K562 (cell line): Measurements from ENCODE around the gene ADGRE3. TPM values are rescaled to one million over a fixed set of nuclear protein-coding genes. Genes with fewer than 3 reads are reported as not detected.
A peak's percentile ranks its signal among the peaks of the same experiment; 100 is the strongest.

Experiments used
- ATAC-seq: fragments of 200-7000 bp; cut with Tn5 transposase; 3 replicates; pipeline ENCODE4 v1.9.1; 2020; ENCODE audit warnings: moderate library complexity
- BruUV-seq: library from RNA; stranded (reverse); fragments of 400-500 nt; replicated peaks from 2 replicates; lab custom pipeline; 2021; lab: Mats Ljungman, UMichigan
- CTCF ChIA-PET: fragments of 300-600 bp; formaldehyde crosslinking; extraction: SDS; loops from one replicate; lab custom pipeline; 2021; ENCODE audit warnings: low intra/inter-chr PET ratio; lab: Yijun Ruan, JAX
- POLR2A ChIA-PET: fragments of 300-600, 350-650 bp; sonication (Branson Sonifier 250); formaldehyde crosslinking; extraction: SDS; loops from one replicate; lab custom pipeline; 2021; ENCODE audit warnings: antibody characterized with exemption, inconsistent platforms; lab: Yijun Ruan, JAX
- DNase-seq, 4 experiments: peaks; one replicate each; pipeline versions ENCODE4 v3.0.0 to v3.0.0-alpha.2; 2011 to 2018; ENCODE audit warnings: low spot score in 3 of 4, mixed read lengths in 3 of 4; ENCODE audit errors: extremely low read depth in 1 of 4
- FAIRE-seq: peaks from 2 replicates; lab custom pipeline; 2011; peaks lifted over from hg19 to GRCh38; lab: Jason Lieb, UNC
- H2AFZ ChIP-seq: 2 replicates; pipeline ENCODE4 v1.6.0; 2011; ENCODE audit warnings: low read depth, low read length, control low read depth, inconsistent platforms
- H3K27ac ChIP-seq: fragments of 200-600 bp; 3 replicates; pipeline ENCODE4 v1.8.0; 2011; ENCODE audit warnings: low read depth, mild to moderate bottlenecking, control low read depth, inconsistent platforms, low read length, moderate library complexity, mixed read lengths; ENCODE audit errors: extremely low read depth
- H3K27me3 ChIP-seq, 2 experiments: fragments of 300-600 bp in 1 of 2; 2 replicates in 1 of 2; 3 replicates in 1 of 2; pipeline versions ENCODE4 v1.6.0 to v1.8.0; 2011; ENCODE audit warnings: inconsistent platforms in 2 of 2, low read length in 2 of 2, mild to moderate bottlenecking in 1 of 2, mixed read lengths in 1 of 2, moderate library complexity in 1 of 2; ENCODE audit not compliant: control insufficient read depth in 2 of 2, insufficient read depth in 2 of 2
- H3K36me3 ChIP-seq: fragments of 300-600 bp; 3 replicates; pipeline ENCODE4 v1.8.0; 2011; ENCODE audit warnings: mild to moderate bottlenecking, low read length, inconsistent platforms; ENCODE audit not compliant: control insufficient read depth, insufficient read depth
- H3K4me1 ChIP-seq, 2 experiments: fragments of 200-600 bp in 1 of 2; replicated peaks in 1 of 2; 2 replicates in 1 of 2; 3 replicates in 1 of 2; pipeline versions ENCODE4 v1.5.1 to v1.8.0; 2011; ENCODE audit warnings: inconsistent platforms in 2 of 2, low read length in 2 of 2, mild to moderate bottlenecking in 1 of 2, mixed read lengths in 1 of 2, moderate library complexity in 1 of 2; ENCODE audit not compliant: control insufficient read depth in 2 of 2, insufficient read depth in 2 of 2
- H3K4me2 ChIP-seq: 2 replicates; pipeline ENCODE4 v1.6.1; 2011; ENCODE audit warnings: low read length, control low read depth, inconsistent platforms, mixed read lengths; ENCODE audit not compliant: insufficient read depth
- H3K4me3 ChIP-seq: fragments of 200-600 bp; sonication (generic), shearing (Covaris generic); 2 replicates; pipeline ENCODE4 v1.5.1; 2016; ENCODE audit warnings: control low read depth, inconsistent platforms
- H3K79me2 ChIP-seq: fragments of 200-600 bp; 3 replicates; pipeline ENCODE4 v1.8.0; 2011; ENCODE audit warnings: low read length, inconsistent platforms; ENCODE audit not compliant: control insufficient read depth, insufficient read depth
- H3K9ac ChIP-seq, 2 experiments: 2 replicates each; pipeline versions ENCODE4 v1.6.0 to v1.6.1; 2011; ENCODE audit warnings: low read depth in 2 of 2, low read length in 2 of 2, control low read depth in 1 of 2, inconsistent platforms in 1 of 2, mild to moderate bottlenecking in 1 of 2, mixed read lengths in 1 of 2; ENCODE audit not compliant: insufficient read depth in 1 of 2
- H3K9me1 ChIP-seq: one replicate; pipeline ENCODE4 v1.6.0; 2011; ENCODE audit warnings: inconsistent platforms, mild to moderate bottlenecking, low read length, moderate library complexity; ENCODE audit not compliant: control insufficient read depth, insufficient read depth
- H3K9me3 ChIP-seq: replicated peaks from 2 replicates; pipeline ENCODE4 v1.5.1; 2011; ENCODE audit warnings: low read depth, low read length, inconsistent platforms; ENCODE audit not compliant: control insufficient read depth, insufficient read depth
- H4K20me1 ChIP-seq: replicated peaks from 2 replicates; pipeline ENCODE4 v1.6.1; 2011; ENCODE audit warnings: low read length, inconsistent platforms, mixed read lengths; ENCODE audit not compliant: control insufficient read depth, insufficient read depth
- BCOR ChIP-seq: fragments of 450-650 bp; IDR thresholded peaks from 2 replicates; pipeline ENCODE4 v1.6.1; 2016
- CC2D1A ChIP-seq: fragments of 450-650 bp; IDR thresholded peaks from 2 replicates; pipeline ENCODE4 v1.6.1; 2017; ENCODE audit warnings: mild to moderate bottlenecking
- CEBPG ChIP-seq, 3 experiments: fragments of 200-800 bp in 1 of 3; sonication (Bioruptor generic) in 1 of 3; sonication (generic) in 1 of 3; formaldehyde crosslinking in 1 of 3; IDR thresholded peaks in 2 of 3; conservative IDR thresholded peaks in 1 of 3; 2 replicates each; pipeline versions ENCODE4 v1.6.1 to v1.8.0; 2016 to 2022; ENCODE audit warnings: missing compliant biosample characterization in 2 of 3, missing genetic modification characterization in 2 of 3, mild to moderate bottlenecking in 1 of 3, missing genetic modification reagents in 1 of 3
- KDM1A ChIP-seq, 2 experiments: fragments of 450-650 bp; IDR thresholded peaks; 2 replicates each; pipeline ENCODE4 v1.6.1; 2016; ENCODE audit warnings: mild to moderate bottlenecking in 2 of 2
- L3MBTL2 ChIP-seq: fragments of 450-650 bp; IDR thresholded peaks from 2 replicates; pipeline ENCODE4 v1.6.1; 2016; ENCODE audit warnings: mild to moderate bottlenecking, moderate library complexity
- STAT5A ChIP-seq: IDR thresholded peaks from 2 replicates; pipeline ENCODE4 v1.6.1; 2012; ENCODE audit warnings: low read length, inconsistent platforms, borderline replicate concordance
- WGBS: fragments of 100-300 bp; shearing (Covaris generic); methylation state at CpG from one replicate; pipeline ENCODE4 v1.1.6; 2016; ENCODE audit warnings: low coverage, mixed read lengths; ENCODE audit not compliant: insufficient coverage; ENCODE audit errors: missing lambda C conversion rate; 5-methylcytosine and 5-hydroxymethylcytosine counted together
- in situ Hi-C: fragments of 300-500 bp; cut with MboI; formaldehyde crosslinking; loops from 4 replicates; pipeline ENCODE4 v1.15.0; 2018; ENCODE audit warnings: inconsistent platforms, mixed read lengths
- intact Hi-C: fragments of 100-400 bp; cut with micrococcal nuclease; formaldehyde crosslinking; loops from 2 replicates; pipeline ENCODE4 v1.14.2; 2022
- polyA plus RNA-seq, 8 experiments: library from polyadenylated mRNA; depleted of rRNA in 4 of 8; stranded (reverse) in 5 of 8; unstranded in 3 of 8; fragments of >200 nt; fragmentation: Nextera tagmentation in 2 of 8; fragmentation: Illumina TruSeq in 1 of 8; extraction: Ambion mirVana in 2 of 8; extraction: Trizol in 1 of 8; gene quantifications; 2 replicates each; pipeline versions ENCODE4 v1.2.1 to v1.2.3, GENCODE V29; 2011 to 2014; ENCODE audit warnings: inconsistent platforms in 1 of 8, missing spikeins in 1 of 8
- total RNA-seq, 7 experiments: library from RNA; depleted of rRNA in 6 of 7; stranded (reverse); fragments of >200 nt in 6 of 7; fragmentation: Illumina TruSeq in 2 of 7; extraction: Trizol in 2 of 7; gene quantifications; 2 replicates each; pipeline versions ENCODE4 v1.2.1 to v1.2.3, GENCODE V29; 2011 to 2021; ENCODE audit warnings: low replicate concordance in 1 of 7
- TF ChIP-seq, protein P1 (sequence below): fragments of 450-650 bp; IDR thresholded peaks from 2 replicates; pipeline ENCODE4 v1.6.1; 2016; ENCODE audit warnings: mild to moderate bottlenecking

Gene ADGRE3
- total and polyA plus RNA-seq, 9 of the 15 experiments (the other 6 are each of a cell fraction or from before 2014, with no cell fraction given): not detected

DNA sequence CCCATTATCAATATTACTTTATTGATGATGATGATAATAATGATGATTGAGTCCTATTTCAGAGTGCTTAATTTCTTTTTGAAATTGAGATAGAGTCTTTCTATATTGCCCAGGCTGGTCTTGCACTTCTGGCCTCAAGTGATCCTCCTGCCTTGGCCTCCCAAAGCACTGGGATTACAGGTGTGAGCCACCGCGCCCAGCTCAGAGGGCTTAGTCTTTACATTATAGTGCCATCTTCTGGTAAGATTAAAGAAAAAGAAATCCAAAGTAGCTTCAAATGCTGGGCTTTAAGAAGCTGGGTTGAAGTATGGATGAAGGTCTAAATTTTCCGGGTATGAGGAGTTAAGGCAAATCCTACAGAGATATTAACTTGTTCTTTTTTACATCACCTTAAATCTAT, 11.8 kb upstream of the ADGRE3 start:
- BruUV-seq: no TSS peak
- peaks cover 0 to 4% of the 10 kb centered on the region in 2 experiments; a peak in 1 of 5 replicates for H3K27me3 ChIP-seq
- H3K4me3 ChIP-seq: no peak overlapping the region
- H2AFZ ChIP-seq: no peak overlapping the region
- intact Hi-C loops: loop anchor here (1.0 kb wide), 1 partner anchor 112 kb away; no protein-coding TSS in a partner anchor
- FAIRE-seq (no peak), DNase-seq (peak in 1 of 4 experiments; percentile 48), ATAC-seq (no peak)
- CTCF ChIA-PET: interaction anchor here (0.6 to 1.3 kb wide), 2 partner anchors 111 to 132 kb away, joined by 4 read pairs; no protein-coding TSS in a partner anchor
- no peaks in the 10 kb centered on the region for H4K20me1 ChIP-seq
- peaks cover 3 to 8% of the 10 kb centered on the region in 2 experiments; a peak in 3 of 5 replicates for H3K4me1 ChIP-seq
- peaks cover 6% of the 10 kb centered on the region for H3K79me2 ChIP-seq
- in situ Hi-C loops: loop anchor here (5.0 kb wide), 1 partner anchor 114 kb away; the partner anchor contains the start of gene NDUFB7
- H3K9ac ChIP-seq: no peak overlapping the region
- no peak overlapping the region for H3K27ac ChIP-seq
- POLR2A ChIA-PET: interaction anchor here (1.0 to 2.5 kb wide), 3 partner anchors 13 to 90 kb away, joined by 3 to 9 read pairs (median 3); partner anchors contain the start of gene ADGRE3
- H3K36me3 ChIP-seq: no peaks in the 10 kb centered on the region
- no peaks in the 10 kb centered on the region for H3K9me1 ChIP-seq
- H3K9me3 ChIP-seq: no peaks in the 10 kb centered on the region
- WGBS: 5% methylated on average over 3 of the region's 3 CpGs
- no peak overlapping the region for H3K4me2 ChIP-seq
- TF ChIP-seq CEBPG (CRISPR knock-in tag; IDR thresholded peaks at IDR 0.05) (no peak), CEBPG (tag; conservative IDR thresholded peaks at IDR 0.05 in 1 of 2, IDR thresholded peaks at IDR 0.05 in 1 of 2) (no peak), KDM1A (IDR thresholded peaks at IDR 0.05) (0 out of 4 replicates have a peak, but pooled peaks of 1 of the 2 experiments have one; percentile 39), STAT5A (no peak), BCOR (0 out of 2 replicates have a peak, but pooled peaks have one; percentile 19), CC2D1A (0 out of 2 replicates have a peak, but pooled peaks have one; percentile 30), L3MBTL2 (peak; percentile 47; the same call in 1 of the 2 replicates)
- TF ChIP-seq, protein P1, sequence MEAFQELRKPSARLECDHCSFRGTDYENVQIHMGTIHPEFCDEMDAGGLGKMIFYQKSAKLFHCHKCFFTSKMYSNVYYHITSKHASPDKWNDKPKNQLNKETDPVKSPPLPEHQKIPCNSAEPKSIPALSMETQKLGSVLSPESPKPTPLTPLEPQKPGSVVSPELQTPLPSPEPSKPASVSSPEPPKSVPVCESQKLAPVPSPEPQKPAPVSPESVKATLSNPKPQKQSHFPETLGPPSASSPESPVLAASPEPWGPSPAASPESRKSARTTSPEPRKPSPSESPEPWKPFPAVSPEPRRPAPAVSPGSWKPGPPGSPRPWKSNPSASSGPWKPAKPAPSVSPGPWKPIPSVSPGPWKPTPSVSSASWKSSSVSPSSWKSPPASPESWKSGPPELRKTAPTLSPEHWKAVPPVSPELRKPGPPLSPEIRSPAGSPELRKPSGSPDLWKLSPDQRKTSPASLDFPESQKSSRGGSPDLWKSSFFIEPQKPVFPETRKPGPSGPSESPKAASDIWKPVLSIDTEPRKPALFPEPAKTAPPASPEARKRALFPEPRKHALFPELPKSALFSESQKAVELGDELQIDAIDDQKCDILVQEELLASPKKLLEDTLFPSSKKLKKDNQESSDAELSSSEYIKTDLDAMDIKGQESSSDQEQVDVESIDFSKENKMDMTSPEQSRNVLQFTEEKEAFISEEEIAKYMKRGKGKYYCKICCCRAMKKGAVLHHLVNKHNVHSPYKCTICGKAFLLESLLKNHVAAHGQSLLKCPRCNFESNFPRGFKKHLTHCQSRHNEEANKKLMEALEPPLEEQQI: 0 out of 2 replicates have a peak, but pooled peaks have one; percentile 51
